GM12878 (cell line): ENCODE measurements around the gene SHROOM3.

Source experiments
- CBX5 ChIP-seq: sonication (generic); IDR thresholded peaks from 2 replicates; pipeline ENCODE4 v1.6.1; 2016; ENCODE audit warnings: low read depth, moderate library complexity, mild to moderate bottlenecking, inconsistent platforms
- HDAC6 ChIP-seq: fragments of 200-600 bp; sonication (generic); IDR thresholded peaks from one replicate; pipeline ENCODE4 v1.8.0; 2017; ENCODE audit warnings: antibody characterized with exemption; ENCODE audit not compliant: unreplicated experiment
- POLR2AphosphoS2 ChIP-seq: IDR thresholded peaks from 2 replicates; pipeline ENCODE4 v1.6.1; 2011; ENCODE audit warnings: low read depth, mild to moderate bottlenecking, low read length, improper control_type of control experiment, moderate library complexity
- POLR2AphosphoS5 ChIP-seq: IDR thresholded peaks from 2 replicates; pipeline ENCODE4 v1.6.1; 2011; ENCODE audit warnings: mild to moderate bottlenecking, low read length, inconsistent platforms
- SPI1 ChIP-seq: IDR thresholded peaks from 2 replicates; pipeline ENCODE4 v1.6.1; 2011; ENCODE audit warnings: low read depth, mild to moderate bottlenecking, low read length, moderate library complexity, borderline replicate concordance; ENCODE audit not compliant: insufficient read depth
- ZNF384 ChIP-seq: IDR thresholded peaks from 2 replicates; pipeline ENCODE4 v1.6.1; 2012; ENCODE audit warnings: low read depth, mild to moderate bottlenecking, low read length, improper control_type of control experiment, borderline replicate concordance
- TF ChIP-seq, protein P1 (sequence below): IDR thresholded peaks from 2 replicates; pipeline ENCODE4 v1.6.1; 2012; ENCODE audit warnings: low read depth, low read length, improper control_type of control experiment
- TF ChIP-seq, protein P2 (sequence below): IDR thresholded peaks from 2 replicates; pipeline ENCODE4 v1.6.1; 2011; ENCODE audit warnings: mild to moderate bottlenecking, low read depth, low read length, moderate library complexity; ENCODE audit not compliant: insufficient replicate concordance

DNA sequence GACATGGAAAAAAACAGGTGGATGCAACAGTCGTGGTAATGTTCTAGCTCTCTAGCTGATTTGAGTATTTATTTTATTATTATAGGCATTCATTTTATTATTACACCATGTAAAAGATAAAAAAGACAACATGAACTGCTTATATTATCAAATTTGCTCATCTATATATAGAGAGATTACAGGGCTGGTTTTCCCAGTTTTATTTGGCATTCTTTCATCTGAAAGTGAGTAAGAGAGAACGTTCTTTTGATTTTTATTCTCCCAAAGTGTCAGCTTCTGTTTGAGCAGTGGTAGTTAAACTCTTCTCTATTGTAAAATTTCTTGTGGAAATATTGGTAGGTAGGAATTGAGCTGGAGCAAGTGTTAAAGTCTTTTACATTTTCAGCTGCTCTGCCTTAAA is 283.0 kb downstream of the SHROOM3 start:
- TF ChIP-seq, protein P1, sequence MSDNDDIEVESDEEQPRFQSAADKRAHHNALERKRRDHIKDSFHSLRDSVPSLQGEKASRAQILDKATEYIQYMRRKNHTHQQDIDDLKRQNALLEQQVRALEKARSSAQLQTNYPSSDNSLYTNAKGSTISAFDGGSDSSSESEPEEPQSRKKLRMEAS = no peak
- TF ChIP-seq POLR2AphosphoS2 (no peak), POLR2AphosphoS5 (no peak), ZNF384 (no peak), SPI1 (no peak), CBX5 (no peak), HDAC6 (no peak)
- TF ChIP-seq, protein P2, sequence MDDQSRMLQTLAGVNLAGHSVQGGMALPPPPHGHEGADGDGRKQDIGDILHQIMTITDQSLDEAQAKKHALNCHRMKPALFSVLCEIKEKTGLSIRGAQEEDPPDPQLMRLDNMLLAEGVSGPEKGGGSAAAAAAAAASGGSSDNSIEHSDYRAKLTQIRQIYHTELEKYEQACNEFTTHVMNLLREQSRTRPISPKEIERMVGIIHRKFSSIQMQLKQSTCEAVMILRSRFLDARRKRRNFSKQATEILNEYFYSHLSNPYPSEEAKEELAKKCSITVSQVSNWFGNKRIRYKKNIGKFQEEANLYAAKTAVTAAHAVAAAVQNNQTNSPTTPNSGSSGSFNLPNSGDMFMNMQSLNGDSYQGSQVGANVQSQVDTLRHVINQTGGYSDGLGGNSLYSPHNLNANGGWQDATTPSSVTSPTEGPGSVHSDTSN = no peak
